Stimulated activated memory B cell treated with anti-CD40 and anti-IgM and Interleukin-4, amounts not matched to agents 10 μg/mL and 1 μg/mL and 100 μg/mL, for 72 hours (primary cell): ENCODE results near the gene EBF3.

Source experiments
- ATAC-seq: fragments of 150-1000 bp; cut with Tn5 transposase; 2 replicates; pipeline ENCODE4 v1.10.0; 2021
- H3K27ac Mint-ChIP-seq: one replicate; pipeline ENCODE4 v1.8.0; 2022; ENCODE audit warnings: mild to moderate bottlenecking, mixed read lengths
- H3K27me3 Mint-ChIP-seq: one replicate; pipeline ENCODE4 v1.8.0; 2022; ENCODE audit warnings: mixed read lengths
- H3K36me3 Mint-ChIP-seq: one replicate; pipeline ENCODE4 v1.8.0; 2022; ENCODE audit warnings: mixed read lengths
- H3K4me1 Mint-ChIP-seq: one replicate; pipeline ENCODE4 v1.8.0; 2022; ENCODE audit warnings: mixed read lengths
- H3K4me3 Mint-ChIP-seq: one replicate; pipeline ENCODE4 v1.8.0; 2022; ENCODE audit warnings: mild to moderate bottlenecking, moderate library complexity, mixed read lengths
- H3K9me3 Mint-ChIP-seq: one replicate; pipeline ENCODE4 v1.8.0; 2022; ENCODE audit warnings: mixed read lengths

Gene EBF3

DNA sequence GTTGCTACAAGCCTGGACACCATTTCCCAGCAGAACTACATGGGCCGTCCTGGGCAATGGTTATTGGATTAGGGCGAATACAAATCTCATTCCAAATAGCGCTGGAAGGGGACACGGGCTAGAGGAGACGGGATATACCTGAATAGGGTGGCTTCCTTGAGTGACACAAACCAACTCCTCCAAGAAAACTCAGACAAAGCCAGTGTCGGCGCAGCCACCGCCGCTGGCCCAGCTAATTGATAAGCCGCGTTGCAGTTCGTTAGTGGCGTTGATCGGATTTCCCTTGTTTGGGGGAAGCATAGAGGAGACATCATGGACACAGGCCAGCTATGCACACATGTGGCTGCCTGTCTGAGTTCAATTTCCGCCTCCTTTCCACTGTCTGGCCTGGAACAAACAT is 55.7 kb downstream of the EBF3 start:
- ATAC-seq, result no peak
- peaks cover 4% of the 10 kb centered on the region for H3K9me3 Mint-ChIP-seq
- no peaks in the 10 kb centered on the region for H3K36me3 Mint-ChIP-seq

DNA sequence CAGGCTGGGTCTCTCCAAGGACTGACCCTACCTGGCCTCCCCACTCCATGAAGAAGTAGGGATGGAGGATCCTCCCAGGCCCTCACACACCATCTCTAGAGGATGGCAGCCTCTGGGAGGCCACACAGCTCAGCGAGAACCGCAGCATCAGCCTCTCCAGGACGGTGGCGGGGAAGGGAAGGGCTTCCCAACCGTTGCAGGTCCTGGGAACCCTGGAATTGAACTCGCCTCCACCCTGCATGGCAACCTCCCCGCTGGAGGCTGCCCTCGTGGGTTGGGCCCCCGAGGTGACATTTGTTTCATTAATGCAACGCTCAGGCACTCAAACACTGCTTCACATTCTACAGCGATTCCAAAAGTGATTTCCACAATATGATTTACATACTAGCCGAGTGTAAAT is 58.5 kb downstream of the EBF3 start:
- peaks cover 4% of the 10 kb centered on the region for H3K9me3 Mint-ChIP-seq
- no peak overlapping the region for H3K4me3 Mint-ChIP-seq
- no peak for ATAC-seq
- no peak overlapping the region for H3K27ac Mint-ChIP-seq
- H3K27me3 Mint-ChIP-seq, result peaks cover 13% of the 10 kb centered on the region
- no peaks in the 10 kb centered on the region for H3K4me1 Mint-ChIP-seq
- no peaks in the 10 kb centered on the region for H3K36me3 Mint-ChIP-seq

More for the DNA sequence above, 55.7 kb downstream of the EBF3 start:
- Mint-ChIP-seq H3K4me1 (no peaks in the 10 kb centered on the region), H3K27ac (no peak overlapping the region), H3K4me3 (no peak overlapping the region), H3K27me3 (peaks cover 20% of the 10 kb centered on the region)

DNA sequence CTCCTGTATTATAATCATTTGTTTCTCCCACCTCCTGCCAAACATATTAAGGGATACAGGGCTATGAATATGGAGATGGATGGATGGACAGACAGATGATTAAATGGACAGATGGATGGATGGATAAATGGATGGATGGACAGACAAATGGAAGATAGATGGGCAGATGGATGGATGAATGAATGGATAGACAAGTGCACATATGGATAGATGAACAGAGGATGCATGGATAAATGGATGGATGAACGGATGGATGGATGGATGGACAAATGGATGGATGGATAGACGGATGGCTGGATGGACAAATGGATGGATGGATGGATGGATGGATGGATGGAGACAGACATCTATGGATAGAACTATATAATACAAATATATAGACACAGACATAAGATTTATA is 59.8 kb downstream of the EBF3 start:
- Mint-ChIP-seq H3K27ac (no peak overlapping the region), H3K36me3 (no peaks in the 10 kb centered on the region), H3K4me1 (no peaks in the 10 kb centered on the region), H3K27me3 (peaks cover under 1% of the 10 kb centered on the region), H3K4me3 (no peak overlapping the region), H3K9me3 (peaks cover 4% of the 10 kb centered on the region)
- ATAC-seq, result no peak

DNA sequence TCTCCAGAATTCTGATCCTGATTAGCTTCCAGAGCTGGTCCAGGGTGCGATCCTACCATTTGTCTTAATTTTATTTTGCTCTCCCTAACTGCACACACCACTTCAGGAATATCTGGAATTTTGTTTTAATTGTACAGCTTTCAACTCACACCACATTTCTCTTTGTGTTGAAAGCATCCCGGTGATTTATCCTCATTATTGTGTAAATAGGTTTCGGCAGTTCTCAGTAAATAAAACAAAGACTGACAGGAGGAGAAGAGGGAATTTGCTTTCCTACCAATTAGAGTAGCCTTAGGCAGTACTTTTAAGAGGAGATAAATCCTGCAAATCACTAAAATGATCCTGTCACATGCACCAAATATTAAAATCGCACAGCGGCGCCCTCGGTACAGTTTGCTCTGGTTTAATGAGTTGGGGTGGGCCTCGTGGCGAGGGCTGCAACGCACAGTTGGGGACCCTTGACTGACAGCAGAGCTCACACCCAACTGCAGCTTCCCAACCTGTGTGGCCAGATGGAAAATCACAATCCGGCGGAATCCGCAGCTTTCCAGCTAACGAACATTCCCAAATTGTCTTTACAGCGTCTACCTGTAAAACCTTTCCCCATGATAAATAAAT is 62.6 kb downstream of the EBF3 start:
- no peaks in the 10 kb centered on the region for H3K36me3 Mint-ChIP-seq
- H3K27ac Mint-ChIP-seq, result no peak overlapping the region
- H3K9me3 Mint-ChIP-seq, result peaks cover 4% of the 10 kb centered on the region
- no peak for ATAC-seq
- no peak overlapping the region for H3K4me3 Mint-ChIP-seq
- no peaks in the 10 kb centered on the region for H3K4me1 Mint-ChIP-seq
- peaks cover 14% of the 10 kb centered on the region for H3K27me3 Mint-ChIP-seq

DNA sequence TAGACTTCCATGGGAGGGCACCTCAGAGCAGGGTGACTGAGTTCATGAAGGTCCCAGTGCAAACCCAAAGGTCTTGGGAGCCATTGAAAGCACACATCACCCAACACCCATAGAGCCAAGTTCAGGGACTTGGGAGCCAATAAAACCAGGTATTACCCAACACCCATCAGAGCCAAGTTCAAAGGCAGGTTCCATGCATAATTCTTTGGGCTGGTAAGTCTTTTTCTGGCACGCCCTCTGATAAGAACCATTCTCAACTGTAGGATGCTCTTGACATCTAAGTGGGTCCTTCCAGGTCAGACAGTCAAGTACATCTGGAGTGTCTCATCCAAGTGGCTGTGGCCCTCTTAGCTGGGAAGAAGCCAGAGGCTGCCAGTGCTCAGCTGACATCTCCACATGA is 63.2 kb downstream of the EBF3 start:
- no peaks in the 10 kb centered on the region for H3K4me1 Mint-ChIP-seq
- H3K27ac Mint-ChIP-seq, result no peak overlapping the region
- H3K4me3 Mint-ChIP-seq, result no peak overlapping the region
- H3K9me3 Mint-ChIP-seq, result peaks cover 4% of the 10 kb centered on the region
- no peak for ATAC-seq
- peaks cover 17% of the 10 kb centered on the region for H3K27me3 Mint-ChIP-seq
- no peaks in the 10 kb centered on the region for H3K36me3 Mint-ChIP-seq

DNA sequence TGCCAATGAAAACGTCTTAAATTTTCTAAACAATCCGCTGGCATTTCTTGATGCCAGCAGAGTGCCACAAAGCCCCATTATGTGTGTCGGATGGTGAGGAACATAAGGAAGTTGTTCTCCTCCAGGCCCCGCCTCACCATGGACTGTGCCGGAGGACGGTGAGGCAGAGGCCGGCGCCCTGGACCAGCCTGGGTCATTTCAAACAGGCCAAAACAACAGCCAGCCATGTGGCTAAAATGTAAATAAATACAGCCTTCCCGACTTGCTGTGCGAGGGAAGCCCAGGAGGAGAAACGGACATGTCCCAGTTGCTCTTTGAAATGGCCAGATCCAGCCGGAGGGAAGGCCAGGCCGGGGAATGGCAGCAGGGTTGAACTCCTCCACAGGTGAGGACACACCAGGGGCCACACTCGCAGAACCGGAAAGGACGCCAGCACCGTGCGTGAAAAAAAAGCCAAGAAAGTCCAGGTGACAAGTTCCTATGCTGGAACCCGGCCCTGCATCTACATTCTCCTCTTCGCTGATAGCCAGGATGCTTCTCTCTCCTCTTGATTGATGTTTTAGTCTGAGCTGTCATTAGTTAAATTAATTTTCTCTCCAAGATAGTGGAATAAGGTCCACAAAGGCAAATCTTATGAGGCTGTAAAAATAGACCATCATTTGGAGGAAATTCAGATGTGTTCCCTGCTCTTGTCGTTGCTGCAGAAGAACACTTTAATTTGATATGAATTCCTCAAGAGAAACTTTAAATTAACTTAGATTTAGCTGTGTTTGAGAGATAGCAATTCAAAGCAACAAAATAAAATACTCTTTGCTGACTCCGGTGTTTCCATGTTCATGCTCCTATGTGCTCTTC is 64.6 kb downstream of the EBF3 start:
- no peak overlapping the region for H3K4me3 Mint-ChIP-seq
- ATAC-seq, result no peak
- H3K4me1 Mint-ChIP-seq, result no peaks in the 10 kb centered on the region
- peaks cover 17% of the 10 kb centered on the region for H3K27me3 Mint-ChIP-seq
- peaks cover 4% of the 10 kb centered on the region for H3K9me3 Mint-ChIP-seq
- H3K27ac Mint-ChIP-seq, result no peak overlapping the region
- H3K36me3 Mint-ChIP-seq, result no peaks in the 10 kb centered on the region

DNA sequence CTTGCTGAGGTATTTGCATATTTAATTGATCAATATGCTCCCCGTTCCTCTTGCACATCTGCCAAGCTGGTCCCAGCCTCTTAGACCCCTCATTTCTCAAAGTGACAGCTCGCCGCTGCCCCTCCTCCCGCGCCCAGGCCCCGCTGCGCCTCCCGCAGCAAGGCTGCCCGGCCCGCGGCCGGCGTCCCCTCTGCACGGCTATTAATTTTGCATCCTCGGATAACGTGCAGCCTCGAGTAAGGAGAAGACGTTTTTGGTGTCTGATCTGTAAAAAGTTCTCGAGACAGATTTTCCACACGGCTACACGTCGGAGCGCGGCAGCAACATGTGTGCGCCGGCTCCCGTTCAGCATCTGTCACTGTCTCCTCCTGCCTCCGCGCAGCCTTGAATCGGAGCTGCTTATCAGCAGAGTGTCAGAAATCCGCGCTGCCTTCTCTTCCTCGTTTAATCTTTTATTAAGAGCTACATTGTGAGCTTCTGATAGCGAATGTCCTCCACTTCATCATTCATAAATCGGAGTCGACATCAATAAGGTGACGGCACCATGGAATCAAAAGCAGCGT is 65.3 kb downstream of the EBF3 start:
- ATAC-seq, result no peak
- Mint-ChIP-seq H3K27ac (no peak overlapping the region), H3K4me1 (no peaks in the 10 kb centered on the region), H3K4me3 (no peak overlapping the region), H3K27me3 (peaks cover 17% of the 10 kb centered on the region), H3K36me3 (no peaks in the 10 kb centered on the region), H3K9me3 (no peaks in the 10 kb centered on the region)

DNA sequence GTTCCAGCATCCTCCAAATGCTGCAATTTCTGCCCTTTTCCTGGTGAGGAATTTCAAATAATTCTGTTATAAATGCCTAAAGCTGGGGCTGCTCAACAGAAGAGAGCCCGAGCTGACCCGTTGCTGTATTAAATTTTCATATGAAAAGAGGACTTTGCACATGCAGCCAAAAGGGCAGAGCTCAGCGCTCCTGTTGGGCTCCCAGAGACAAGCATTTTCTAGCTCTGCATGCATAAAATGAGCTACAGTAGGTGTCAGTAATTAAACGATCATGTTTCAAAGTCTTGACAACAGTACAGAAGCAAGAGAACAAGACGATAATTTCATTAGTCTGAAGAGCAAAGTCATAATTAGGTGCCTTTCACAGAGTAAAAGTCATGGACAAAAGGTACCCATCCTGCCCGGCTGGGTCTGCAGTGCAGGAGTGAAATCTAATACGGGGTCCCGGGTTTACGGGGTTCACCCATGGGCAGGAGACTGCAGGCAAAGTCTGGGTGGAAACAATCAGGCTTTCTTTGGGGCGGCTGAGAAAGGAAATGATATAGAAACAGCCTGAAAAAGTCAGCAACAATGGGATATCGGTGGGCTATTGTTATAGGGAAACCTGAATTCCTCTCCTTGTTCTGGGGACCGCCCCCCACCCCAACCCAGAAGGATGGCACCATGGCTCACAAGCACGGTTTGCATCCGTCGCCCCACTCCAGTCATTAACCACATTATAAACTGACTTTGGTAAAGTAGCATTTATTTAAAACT is 66.0 kb downstream of the EBF3 start:
- no peak for ATAC-seq
- H3K4me1 Mint-ChIP-seq, result no peaks in the 10 kb centered on the region
- no peak overlapping the region for H3K4me3 Mint-ChIP-seq
- no peaks in the 10 kb centered on the region for H3K36me3 Mint-ChIP-seq
- peaks cover 17% of the 10 kb centered on the region for H3K27me3 Mint-ChIP-seq
- no peaks in the 10 kb centered on the region for H3K9me3 Mint-ChIP-seq
- H3K27ac Mint-ChIP-seq, result no peak overlapping the region

DNA sequence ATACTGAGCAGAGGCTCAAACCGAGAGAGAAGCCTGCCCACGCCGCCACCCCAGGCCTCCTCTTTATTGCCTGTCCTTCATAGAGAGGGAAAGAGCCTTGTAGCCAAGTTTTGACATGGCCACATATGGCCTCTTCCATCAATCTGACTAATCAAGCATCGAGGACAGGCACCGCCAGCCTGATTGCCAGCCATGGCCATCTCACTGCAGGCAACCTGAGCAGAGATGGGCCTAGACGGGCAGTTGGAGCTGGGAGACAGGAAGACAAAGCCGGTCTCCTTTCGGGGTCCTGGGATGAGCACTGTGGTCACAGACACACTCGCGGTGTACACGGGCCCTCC is 67.2 kb downstream of the EBF3 start:
- Mint-ChIP-seq H3K9me3 (no peaks in the 10 kb centered on the region), H3K27ac (no peak overlapping the region), H3K27me3 (peaks cover 17% of the 10 kb centered on the region), H3K36me3 (no peaks in the 10 kb centered on the region), H3K4me3 (no peak overlapping the region), H3K4me1 (no peaks in the 10 kb centered on the region)
- no peak for ATAC-seq

DNA sequence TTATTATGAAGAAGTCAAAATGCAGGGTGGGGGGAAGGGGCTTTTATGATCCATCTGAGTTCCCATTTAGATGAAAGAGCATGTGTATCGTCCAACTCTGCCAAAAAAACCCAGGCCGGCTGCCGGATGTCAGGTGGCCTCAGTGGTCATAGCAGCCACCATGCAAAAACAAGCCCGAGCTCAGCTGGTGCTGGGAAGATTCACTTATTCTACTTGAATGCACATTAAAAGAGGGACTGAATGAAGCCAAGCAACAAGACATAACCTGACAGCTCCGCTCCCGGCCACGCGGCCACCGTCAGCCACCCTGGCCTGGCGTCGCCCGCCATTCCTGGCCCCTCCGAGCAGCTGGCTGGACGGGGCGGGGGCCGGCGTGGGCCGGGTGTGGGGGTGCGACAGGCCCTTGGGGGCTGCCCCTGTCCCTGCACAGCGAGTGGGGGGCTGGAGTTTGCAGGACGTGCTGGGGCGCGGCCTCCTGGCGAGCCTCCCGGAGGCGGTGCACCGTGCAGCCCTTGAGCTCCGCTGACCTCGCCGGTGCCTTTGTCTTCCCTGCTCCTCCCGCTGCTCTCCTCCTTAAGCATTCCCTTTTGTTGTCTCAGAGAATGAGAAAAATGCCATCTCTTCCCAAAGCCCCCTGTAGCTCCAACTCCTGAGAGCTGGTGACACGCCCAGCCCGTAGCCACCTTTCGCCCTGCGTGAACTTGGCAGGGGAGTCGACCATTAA is 67.8 kb downstream of the EBF3 start:
- Mint-ChIP-seq H3K4me3 (no peak overlapping the region), H3K27ac (no peak overlapping the region), H3K9me3 (no peaks in the 10 kb centered on the region), H3K27me3 (peaks cover 17% of the 10 kb centered on the region), H3K4me1 (no peaks in the 10 kb centered on the region), H3K36me3 (no peaks in the 10 kb centered on the region)
- no peak for ATAC-seq

DNA sequence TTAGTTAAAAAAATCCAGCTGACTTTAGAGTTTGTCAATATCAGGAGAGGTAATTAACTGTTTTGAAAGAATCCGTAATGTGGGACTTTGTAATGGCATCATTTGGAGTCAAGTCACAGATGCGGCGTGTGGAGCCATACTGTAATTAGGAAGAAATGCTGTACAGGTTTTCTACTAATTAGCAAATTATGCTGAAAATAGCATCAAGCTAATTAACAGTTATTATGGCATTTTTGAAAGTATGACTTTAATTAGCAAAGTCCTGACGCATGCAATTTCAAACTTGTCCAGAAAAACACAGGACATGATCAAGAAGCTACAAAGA is 68.3 kb downstream of the EBF3 start:
- no peak overlapping the region for H3K27ac Mint-ChIP-seq
- no peak for ATAC-seq
- H3K4me1 Mint-ChIP-seq, result no peaks in the 10 kb centered on the region
- H3K36me3 Mint-ChIP-seq, result no peaks in the 10 kb centered on the region
- no peak overlapping the region for H3K4me3 Mint-ChIP-seq
- H3K27me3 Mint-ChIP-seq, result peaks cover 17% of the 10 kb centered on the region
- no peaks in the 10 kb centered on the region for H3K9me3 Mint-ChIP-seq

DNA sequence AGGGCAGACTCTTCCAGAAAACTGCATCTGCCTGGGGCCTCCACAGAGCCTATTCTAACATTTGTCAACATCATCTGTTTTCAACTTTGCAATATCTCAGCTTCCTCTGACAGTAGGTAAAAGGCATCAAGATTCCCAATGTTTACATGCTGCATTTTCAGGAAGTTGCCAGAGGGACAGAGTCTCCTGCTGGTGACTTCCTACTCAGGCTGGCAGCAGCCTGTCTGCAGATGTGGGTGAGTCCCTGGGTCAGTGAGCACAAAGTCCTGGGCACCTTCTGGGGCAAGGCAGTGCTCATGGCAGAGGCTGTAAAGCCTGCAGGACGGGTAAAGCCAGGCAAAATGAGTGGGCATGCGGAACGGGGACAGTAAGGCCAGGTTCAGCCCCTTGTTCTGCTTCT is 69.4 kb downstream of the EBF3 start:
- no peaks in the 10 kb centered on the region for H3K9me3 Mint-ChIP-seq
- H3K27ac Mint-ChIP-seq, result no peak overlapping the region
- no peaks in the 10 kb centered on the region for H3K4me1 Mint-ChIP-seq
- H3K27me3 Mint-ChIP-seq, result peaks cover 17% of the 10 kb centered on the region
- no peak overlapping the region for H3K4me3 Mint-ChIP-seq
- peak; percentile 28 for ATAC-seq
- no peaks in the 10 kb centered on the region for H3K36me3 Mint-ChIP-seq

DNA sequence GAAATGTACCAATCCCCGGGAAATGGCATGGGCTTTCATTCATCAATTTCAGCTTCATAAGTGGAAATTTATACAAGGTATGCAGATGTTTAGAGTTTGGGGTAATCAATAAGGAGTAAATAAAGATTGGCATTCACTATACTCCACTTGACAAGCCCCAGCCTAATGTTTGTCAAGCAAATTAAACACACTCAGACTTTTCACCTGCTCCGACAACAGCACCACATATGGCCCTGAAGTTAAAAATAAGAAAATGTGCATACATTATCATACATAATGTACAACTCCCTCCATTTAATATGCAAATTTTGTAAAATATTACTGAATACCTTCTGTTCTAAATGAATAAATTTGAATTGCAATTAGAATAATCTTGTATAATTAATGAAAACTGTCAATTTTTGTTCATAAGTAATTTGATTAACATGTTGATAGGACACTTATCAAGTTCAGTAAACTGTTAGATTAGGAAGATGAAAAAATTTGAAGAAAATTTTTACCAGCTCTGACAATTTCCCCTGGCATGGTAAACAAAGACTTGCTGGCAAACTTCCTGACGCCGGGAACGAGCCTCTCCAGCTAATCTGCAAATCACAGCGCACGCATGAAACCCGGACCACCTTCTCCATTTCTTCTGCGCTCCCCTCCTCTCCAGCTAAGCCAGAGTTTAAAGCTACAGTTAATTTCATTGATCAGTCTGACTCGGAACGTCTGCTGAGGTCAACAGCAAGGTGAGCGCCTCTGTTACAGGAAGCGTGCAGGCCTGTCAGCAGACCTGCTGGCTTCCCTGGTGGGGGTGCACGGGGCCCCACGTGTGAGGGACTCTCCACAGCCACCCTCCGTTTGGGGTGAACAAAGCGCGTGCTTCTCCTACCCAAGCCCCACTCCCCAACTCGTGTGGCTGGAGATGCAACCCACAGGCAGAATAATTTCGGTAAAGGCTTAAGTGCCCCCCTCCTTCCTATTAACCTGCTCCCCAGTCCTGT is 70.7 kb downstream of the EBF3 start:
- H3K27ac Mint-ChIP-seq, result no peak overlapping the region
- H3K4me1 Mint-ChIP-seq, result no peaks in the 10 kb centered on the region
- no peak for ATAC-seq
- H3K4me3 Mint-ChIP-seq, result no peak overlapping the region
- H3K36me3 Mint-ChIP-seq, result no peaks in the 10 kb centered on the region
- H3K9me3 Mint-ChIP-seq, result no peaks in the 10 kb centered on the region
- H3K27me3 Mint-ChIP-seq, result peaks cover 17% of the 10 kb centered on the region

DNA sequence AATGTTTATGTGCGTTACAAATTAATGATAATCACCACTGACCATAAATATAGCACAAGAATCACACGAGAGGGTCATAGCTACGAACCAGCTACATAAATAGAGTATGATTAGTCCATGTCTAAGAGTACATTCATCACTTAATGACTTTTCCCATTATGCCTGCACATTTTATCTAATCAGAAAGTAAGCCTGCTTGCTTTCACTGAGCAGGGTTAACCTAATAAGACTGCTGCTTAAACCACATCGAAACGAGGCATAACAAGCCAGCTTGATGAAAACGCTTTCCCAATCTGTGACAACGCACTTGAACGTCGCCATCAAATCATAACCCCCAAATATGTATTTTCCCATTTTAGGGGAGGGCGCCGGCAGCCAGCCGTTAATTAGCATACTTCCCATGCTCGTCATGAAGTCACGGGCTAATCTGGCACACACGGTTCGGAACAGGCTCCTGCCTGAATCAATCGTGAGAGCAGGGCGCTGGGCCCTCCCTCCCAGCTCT is 71.5 kb downstream of the EBF3 start:
- no peaks in the 10 kb centered on the region for H3K36me3 Mint-ChIP-seq

More for the DNA sequence above, 71.5 kb downstream of the EBF3 start:
- Mint-ChIP-seq H3K27me3 (peaks cover 14% of the 10 kb centered on the region), H3K4me3 (no peak overlapping the region), H3K9me3 (no peaks in the 10 kb centered on the region), H3K27ac (no peak overlapping the region), H3K4me1 (no peaks in the 10 kb centered on the region)
- no peak for ATAC-seq
